Measurements from ENCODE around the gene PPP2R2D.

The PPP2R2D gene

GRCh38 chr10:131921184-131921583 is 20.4 kb downstream of the PPP2R2D start:
- H3K36me3 ChIP-seq (ENCODE audit: control insufficient read depth, insufficient read depth, low read length) = no peaks in the 10 kb centered on the region
- no peaks in the 10 kb centered on the region for H3K27me3 ChIP-seq (ENCODE audit: insufficient read depth, low read length, poor library complexity)
- H3K23ac ChIP-seq (ENCODE audit: low read length) = no peak overlapping the region
- no peak overlapping the region for H2BK120ac ChIP-seq (ENCODE audit: low read depth, low read length)
- H3K9ac ChIP-seq (ENCODE audit: low read length) = no peak overlapping the region
- H3K18ac ChIP-seq (ENCODE audit: low read length) = no peak overlapping the region
- peaks cover 21% of the 10 kb centered on the region for H3K79me1 ChIP-seq (ENCODE audit: low read length)
- H3K27ac ChIP-seq (ENCODE audit: low read depth, low read length) = no peak overlapping the region
- H3K4me2 ChIP-seq (ENCODE audit: low read length) = no peak overlapping the region
- no peak overlapping the region for H4K5ac ChIP-seq (ENCODE audit: low read length)
- no peak overlapping the region for H2AK5ac ChIP-seq (ENCODE audit: low read length)
- no CpG with 5 or more reads among the region's 8 CpGs for WGBS (ENCODE audit: extremely low coverage, insufficient coverage, low lambda C conversion rate)
- H3K4me3 ChIP-seq (ENCODE audit: low read length) = no peak overlapping the region
- H3K4me1 ChIP-seq (ENCODE audit: control insufficient read depth, low read depth, low read length) = peaks cover 2% of the 10 kb centered on the region
- no peak overlapping the region for H2BK15ac ChIP-seq (replicated peaks; ENCODE audit: low read depth)
- H3K56ac ChIP-seq (ENCODE audit: low read length) = peak overlapping the region; percentile 25
- peak; percentile 54 for DNase-seq
- H3K4ac ChIP-seq (ENCODE audit: low read depth, low read length) = no peak overlapping the region
- H3K79me2 ChIP-seq (ENCODE audit: control insufficient read depth, insufficient read depth, low read length) = peaks cover 47% of the 10 kb centered on the region
- H4K8ac ChIP-seq (ENCODE audit: low read depth, low read length) = no peak overlapping the region
- H2BK5ac ChIP-seq (ENCODE audit: low read length) = no peak overlapping the region

GRCh38 chr10:131923038-131923756 is 22.4 kb downstream of the PPP2R2D start:
- Histone ChIP-seq H3K4me3 (ENCODE audit: low read length) (no peak overlapping the region), H4K8ac (ENCODE audit: low read depth, low read length) (no peak overlapping the region), H3K9ac (ENCODE audit: low read length) (no peak overlapping the region), H3K27me3 (ENCODE audit: insufficient read depth, low read length, poor library complexity) (no peaks in the 10 kb centered on the region), H2BK15ac (replicated peaks; ENCODE audit: low read depth) (no peak overlapping the region), H3K36me3 (ENCODE audit: control insufficient read depth, insufficient read depth, low read length) (no peaks in the 10 kb centered on the region), H3K79me2 (ENCODE audit: control insufficient read depth, insufficient read depth, low read length) (peaks cover 62% of the 10 kb centered on the region), H2BK5ac (ENCODE audit: low read length) (no peak overlapping the region), H3K18ac (ENCODE audit: low read length) (no peak overlapping the region), H2BK120ac (ENCODE audit: low read depth, low read length) (no peak overlapping the region), H2AK5ac (ENCODE audit: low read length) (no peak overlapping the region), H3K4me2 (ENCODE audit: low read length) (no peak overlapping the region), H3K56ac (ENCODE audit: low read length) (no peak overlapping the region), H3K4ac (ENCODE audit: low read depth, low read length) (no peak overlapping the region), H3K79me1 (ENCODE audit: low read length) (peaks cover 21% of the 10 kb centered on the region), H4K5ac (ENCODE audit: low read length) (no peak overlapping the region), H3K23ac (ENCODE audit: low read length) (no peak overlapping the region), H3K4me1 (ENCODE audit: control insufficient read depth, low read depth, low read length) (peaks cover 7% of the 10 kb centered on the region), H3K27ac (ENCODE audit: low read depth, low read length) (no peak overlapping the region)
- no peak for DNase-seq
- WGBS (ENCODE audit: extremely low coverage, insufficient coverage, low lambda C conversion rate) = no CpG with 5 or more reads among the region's 11 CpGs

DNA sequence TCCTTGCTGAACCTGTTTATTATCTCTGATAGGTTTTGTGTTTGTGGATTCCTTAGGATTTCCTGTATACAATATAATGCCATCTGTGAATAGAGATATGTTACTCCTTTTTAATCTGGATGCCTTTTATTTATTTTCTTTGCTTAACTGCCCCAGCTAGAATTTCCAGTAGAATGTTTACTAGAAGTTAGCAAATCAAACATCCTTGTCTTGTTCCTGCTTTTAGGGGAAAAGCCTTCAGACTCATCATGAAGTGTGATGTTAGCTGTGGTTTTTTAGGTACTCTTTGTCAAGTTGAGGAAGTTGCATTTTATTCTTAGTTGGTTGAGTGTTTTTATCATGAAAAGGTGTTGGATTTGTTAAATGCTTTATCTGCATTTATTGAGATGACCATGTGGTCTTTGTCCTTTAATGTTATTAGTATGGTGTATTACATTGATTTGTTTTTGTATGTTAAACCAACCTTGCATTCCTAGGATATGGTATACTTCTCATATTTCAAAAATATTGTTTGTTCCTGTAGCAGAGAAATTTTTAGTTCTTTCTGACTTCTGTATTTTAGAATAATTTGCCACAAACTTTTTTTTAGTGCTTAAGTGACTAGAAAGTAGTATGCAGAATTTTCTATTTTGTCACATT is 24.3 kb downstream of the PPP2R2D start:
- H3K23ac ChIP-seq (ENCODE audit: low read length) = no peak overlapping the region
- H2AK5ac ChIP-seq (ENCODE audit: low read length) = no peak overlapping the region
- H3K4me2 ChIP-seq (ENCODE audit: low read length) = no peak overlapping the region
- H3K4me3 ChIP-seq (ENCODE audit: low read length) = no peak overlapping the region
- H3K9ac ChIP-seq (ENCODE audit: low read length) = no peak overlapping the region
- H2BK120ac ChIP-seq (ENCODE audit: low read depth, low read length) = no peak overlapping the region
- H2BK5ac ChIP-seq (ENCODE audit: low read length) = no peak overlapping the region
- H3K27ac ChIP-seq (ENCODE audit: low read depth, low read length) = no peak overlapping the region
- no peak overlapping the region for H4K5ac ChIP-seq (ENCODE audit: low read length)
- no peak overlapping the region for H3K4ac ChIP-seq (ENCODE audit: low read depth, low read length)
- H4K8ac ChIP-seq (ENCODE audit: low read depth, low read length) = no peak overlapping the region
- H3K36me3 ChIP-seq (ENCODE audit: control insufficient read depth, insufficient read depth, low read length) = no peaks in the 10 kb centered on the region
- H3K79me1 ChIP-seq (ENCODE audit: low read length) = peaks cover 26% of the 10 kb centered on the region
- peaks cover 20% of the 10 kb centered on the region for H3K4me1 ChIP-seq (ENCODE audit: control insufficient read depth, low read depth, low read length)
- DNase-seq = no peak
- H2BK15ac ChIP-seq (replicated peaks; ENCODE audit: low read depth) = no peak overlapping the region
- H3K27me3 ChIP-seq (ENCODE audit: insufficient read depth, low read length, poor library complexity) = no peaks in the 10 kb centered on the region
- no peak overlapping the region for H3K56ac ChIP-seq (ENCODE audit: low read length)
- peaks cover 79% of the 10 kb centered on the region for H3K79me2 ChIP-seq (ENCODE audit: control insufficient read depth, insufficient read depth, low read length)
- no peak overlapping the region for H3K18ac ChIP-seq (ENCODE audit: low read length)

GRCh38 chr10:131925716-131926115 is 24.9 kb downstream of the PPP2R2D start:
- Histone ChIP-seq H3K27ac (ENCODE audit: low read depth, low read length) (no peak overlapping the region), H4K5ac (ENCODE audit: low read length) (no peak overlapping the region), H3K18ac (ENCODE audit: low read length) (no peak overlapping the region), H3K4me3 (ENCODE audit: low read length) (no peak overlapping the region), H3K4me2 (ENCODE audit: low read length) (no peak overlapping the region), H3K79me1 (ENCODE audit: low read length) (peaks cover 27% of the 10 kb centered on the region), H3K36me3 (ENCODE audit: control insufficient read depth, insufficient read depth, low read length) (no peaks in the 10 kb centered on the region), H3K23ac (ENCODE audit: low read length) (no peak overlapping the region), H3K9ac (ENCODE audit: low read length) (no peak overlapping the region), H2AK5ac (ENCODE audit: low read length) (no peak overlapping the region), H2BK5ac (ENCODE audit: low read length) (no peak overlapping the region), H3K27me3 (ENCODE audit: insufficient read depth, low read length, poor library complexity) (no peaks in the 10 kb centered on the region), H3K79me2 (ENCODE audit: control insufficient read depth, insufficient read depth, low read length) (peaks cover 82% of the 10 kb centered on the region), H2BK15ac (replicated peaks; ENCODE audit: low read depth) (no peak overlapping the region), H3K56ac (ENCODE audit: low read length) (no peak overlapping the region), H4K8ac (ENCODE audit: low read depth, low read length) (no peak overlapping the region), H3K4me1 (ENCODE audit: control insufficient read depth, low read depth, low read length) (peaks cover 20% of the 10 kb centered on the region), H2BK120ac (ENCODE audit: low read depth, low read length) (no peak overlapping the region), H3K4ac (ENCODE audit: low read depth, low read length) (no peak overlapping the region)
- WGBS (ENCODE audit: extremely low coverage, insufficient coverage, low lambda C conversion rate) = no CpG with 5 or more reads among the region's 9 CpGs
- DNase-seq = no peak

- Histone ChIP-seq H3K4me2 (ENCODE audit: low read length) (no peak overlapping the region), H3K27me3 (ENCODE audit: insufficient read depth, low read length, poor library complexity) (no peaks in the 10 kb centered on the region), H4K5ac (ENCODE audit: low read length) (no peak overlapping the region), H4K8ac (ENCODE audit: low read depth, low read length) (no peak overlapping the region), H3K56ac (ENCODE audit: low read length) (no peak overlapping the region), H2BK15ac (replicated peaks; ENCODE audit: low read depth) (no peak overlapping the region), H3K79me1 (ENCODE audit: low read length) (peaks cover 26% of the 10 kb centered on the region), H3K36me3 (ENCODE audit: control insufficient read depth, insufficient read depth, low read length) (no peaks in the 10 kb centered on the region), H2AK5ac (ENCODE audit: low read length) (no peak overlapping the region), H3K4ac (ENCODE audit: low read depth, low read length) (no peak overlapping the region), H3K18ac (ENCODE audit: low read length) (no peak overlapping the region), H3K23ac (ENCODE audit: low read length) (no peak overlapping the region), H3K9ac (ENCODE audit: low read length) (no peak overlapping the region), H3K79me2 (ENCODE audit: control insufficient read depth, insufficient read depth, low read length) (peaks cover 83% of the 10 kb centered on the region), H3K27ac (ENCODE audit: low read depth, low read length) (no peak overlapping the region), H2BK120ac (ENCODE audit: low read depth, low read length) (no peak overlapping the region), H2BK5ac (ENCODE audit: low read length) (no peak overlapping the region), H3K4me1 (ENCODE audit: control insufficient read depth, low read depth, low read length) (peaks cover 23% of the 10 kb centered on the region), H3K4me3 (ENCODE audit: low read length) (no peak overlapping the region)
- no peak for DNase-seq
- WGBS (ENCODE audit: extremely low coverage, insufficient coverage, low lambda C conversion rate) = no CpG with 5 or more reads among the region's 10 CpGs
These were observed 25.4 kb downstream of the PPP2R2D start for GRCh38 chr10:131926253-131926652.

Data from mesendoderm (in vitro differentiated cells).